ENCODE results near the gene SAP130. TPM values are rescaled to one million over a fixed set of nuclear protein-coding genes. Genes with fewer than 3 reads are reported as not detected.
A peak's percentile ranks its signal among the peaks of the same experiment; 100 is the strongest.

The SAP130 gene
- total and polyA plus RNA-seq, 2 of the 8 experiments (the other 6 are each of a cell fraction or from before 2014, with no cell fraction given), result 51.4 to 54.3 TPM

DNA sequence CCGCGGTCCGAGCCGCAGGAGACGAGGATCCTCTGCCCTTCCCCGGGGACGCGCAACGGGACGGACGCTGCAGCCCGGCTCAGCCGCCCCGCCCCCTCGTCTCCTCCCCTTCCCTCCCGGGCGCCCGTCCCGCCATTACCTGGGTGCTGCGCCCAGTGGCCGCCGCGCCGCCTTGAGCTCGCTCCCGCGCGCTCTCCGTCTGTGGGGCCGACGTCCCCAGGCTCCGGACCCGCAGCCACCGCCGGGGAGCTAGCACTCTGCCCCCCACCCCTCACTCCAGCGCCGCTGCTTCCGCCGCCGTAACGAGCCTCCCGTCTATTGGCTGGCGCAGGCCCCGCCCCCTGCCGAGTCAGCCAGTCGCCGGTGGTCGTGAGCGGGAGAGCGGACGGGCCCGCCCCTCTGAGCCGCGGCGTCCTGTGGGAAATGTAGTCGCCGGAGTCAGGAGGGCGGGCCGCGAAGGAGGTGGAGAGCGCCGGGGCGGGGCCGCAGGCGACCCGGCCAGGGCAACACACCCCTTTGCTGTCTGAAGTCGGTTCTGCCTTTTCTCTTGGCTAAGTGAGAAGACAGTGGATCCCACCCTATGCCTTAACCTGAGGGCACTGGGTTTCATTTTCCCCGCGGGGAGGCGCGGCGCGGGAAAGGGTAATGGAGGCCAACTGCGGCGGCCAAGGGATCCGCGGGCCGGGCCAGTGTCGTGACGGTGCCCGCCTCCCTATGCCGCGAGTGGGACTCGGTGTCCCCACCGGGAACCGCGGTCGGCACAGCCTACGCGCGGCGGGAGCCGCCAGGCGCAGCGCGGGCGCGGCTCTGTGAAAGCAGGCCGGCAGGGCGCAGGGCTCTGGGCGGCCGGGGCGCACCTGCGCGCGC lies at the start of gene SAP130 (continued):
- TF ChIP-seq, protein P1, sequence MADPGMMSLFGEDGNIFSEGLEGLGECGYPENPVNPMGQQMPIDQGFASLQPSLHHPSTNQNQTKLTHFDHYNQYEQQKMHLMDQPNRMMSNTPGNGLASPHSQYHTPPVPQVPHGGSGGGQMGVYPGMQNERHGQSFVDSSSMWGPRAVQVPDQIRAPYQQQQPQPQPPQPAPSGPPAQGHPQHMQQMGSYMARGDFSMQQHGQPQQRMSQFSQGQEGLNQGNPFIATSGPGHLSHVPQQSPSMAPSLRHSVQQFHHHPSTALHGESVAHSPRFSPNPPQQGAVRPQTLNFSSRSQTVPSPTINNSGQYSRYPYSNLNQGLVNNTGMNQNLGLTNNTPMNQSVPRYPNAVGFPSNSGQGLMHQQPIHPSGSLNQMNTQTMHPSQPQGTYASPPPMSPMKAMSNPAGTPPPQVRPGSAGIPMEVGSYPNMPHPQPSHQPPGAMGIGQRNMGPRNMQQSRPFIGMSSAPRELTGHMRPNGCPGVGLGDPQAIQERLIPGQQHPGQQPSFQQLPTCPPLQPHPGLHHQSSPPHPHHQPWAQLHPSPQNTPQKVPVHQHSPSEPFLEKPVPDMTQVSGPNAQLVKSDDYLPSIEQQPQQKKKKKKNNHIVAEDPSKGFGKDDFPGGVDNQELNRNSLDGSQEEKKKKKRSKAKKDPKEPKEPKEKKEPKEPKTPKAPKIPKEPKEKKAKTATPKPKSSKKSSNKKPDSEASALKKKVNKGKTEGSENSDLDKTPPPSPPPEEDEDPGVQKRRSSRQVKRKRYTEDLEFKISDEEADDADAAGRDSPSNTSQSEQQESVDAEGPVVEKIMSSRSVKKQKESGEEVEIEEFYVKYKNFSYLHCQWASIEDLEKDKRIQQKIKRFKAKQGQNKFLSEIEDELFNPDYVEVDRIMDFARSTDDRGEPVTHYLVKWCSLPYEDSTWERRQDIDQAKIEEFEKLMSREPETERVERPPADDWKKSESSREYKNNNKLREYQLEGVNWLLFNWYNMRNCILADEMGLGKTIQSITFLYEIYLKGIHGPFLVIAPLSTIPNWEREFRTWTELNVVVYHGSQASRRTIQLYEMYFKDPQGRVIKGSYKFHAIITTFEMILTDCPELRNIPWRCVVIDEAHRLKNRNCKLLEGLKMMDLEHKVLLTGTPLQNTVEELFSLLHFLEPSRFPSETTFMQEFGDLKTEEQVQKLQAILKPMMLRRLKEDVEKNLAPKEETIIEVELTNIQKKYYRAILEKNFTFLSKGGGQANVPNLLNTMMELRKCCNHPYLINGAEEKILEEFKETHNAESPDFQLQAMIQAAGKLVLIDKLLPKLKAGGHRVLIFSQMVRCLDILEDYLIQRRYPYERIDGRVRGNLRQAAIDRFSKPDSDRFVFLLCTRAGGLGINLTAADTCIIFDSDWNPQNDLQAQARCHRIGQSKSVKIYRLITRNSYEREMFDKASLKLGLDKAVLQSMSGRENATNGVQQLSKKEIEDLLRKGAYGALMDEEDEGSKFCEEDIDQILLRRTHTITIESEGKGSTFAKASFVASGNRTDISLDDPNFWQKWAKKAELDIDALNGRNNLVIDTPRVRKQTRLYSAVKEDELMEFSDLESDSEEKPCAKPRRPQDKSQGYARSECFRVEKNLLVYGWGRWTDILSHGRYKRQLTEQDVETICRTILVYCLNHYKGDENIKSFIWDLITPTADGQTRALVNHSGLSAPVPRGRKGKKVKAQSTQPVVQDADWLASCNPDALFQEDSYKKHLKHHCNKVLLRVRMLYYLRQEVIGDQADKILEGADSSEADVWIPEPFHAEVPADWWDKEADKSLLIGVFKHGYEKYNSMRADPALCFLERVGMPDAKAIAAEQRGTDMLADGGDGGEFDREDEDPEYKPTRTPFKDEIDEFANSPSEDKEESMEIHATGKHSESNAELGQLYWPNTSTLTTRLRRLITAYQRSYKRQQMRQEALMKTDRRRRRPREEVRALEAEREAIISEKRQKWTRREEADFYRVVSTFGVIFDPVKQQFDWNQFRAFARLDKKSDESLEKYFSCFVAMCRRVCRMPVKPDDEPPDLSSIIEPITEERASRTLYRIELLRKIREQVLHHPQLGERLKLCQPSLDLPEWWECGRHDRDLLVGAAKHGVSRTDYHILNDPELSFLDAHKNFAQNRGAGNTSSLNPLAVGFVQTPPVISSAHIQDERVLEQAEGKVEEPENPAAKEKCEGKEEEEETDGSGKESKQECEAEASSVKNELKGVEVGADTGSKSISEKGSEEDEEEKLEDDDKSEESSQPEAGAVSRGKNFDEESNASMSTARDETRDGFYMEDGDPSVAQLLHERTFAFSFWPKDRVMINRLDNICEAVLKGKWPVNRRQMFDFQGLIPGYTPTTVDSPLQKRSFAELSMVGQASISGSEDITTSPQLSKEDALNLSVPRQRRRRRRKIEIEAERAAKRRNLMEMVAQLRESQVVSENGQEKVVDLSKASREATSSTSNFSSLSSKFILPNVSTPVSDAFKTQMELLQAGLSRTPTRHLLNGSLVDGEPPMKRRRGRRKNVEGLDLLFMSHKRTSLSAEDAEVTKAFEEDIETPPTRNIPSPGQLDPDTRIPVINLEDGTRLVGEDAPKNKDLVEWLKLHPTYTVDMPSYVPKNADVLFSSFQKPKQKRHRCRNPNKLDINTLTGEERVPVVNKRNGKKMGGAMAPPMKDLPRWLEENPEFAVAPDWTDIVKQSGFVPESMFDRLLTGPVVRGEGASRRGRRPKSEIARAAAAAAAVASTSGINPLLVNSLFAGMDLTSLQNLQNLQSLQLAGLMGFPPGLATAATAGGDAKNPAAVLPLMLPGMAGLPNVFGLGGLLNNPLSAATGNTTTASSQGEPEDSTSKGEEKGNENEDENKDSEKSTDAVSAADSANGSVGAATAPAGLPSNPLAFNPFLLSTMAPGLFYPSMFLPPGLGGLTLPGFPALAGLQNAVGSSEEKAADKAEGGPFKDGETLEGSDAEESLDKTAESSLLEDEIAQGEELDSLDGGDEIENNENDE (IDR thresholded peaks at IDR 0.05; ENCODE audit: insufficient replicate concordance, low read length), result no peak
- TF ChIP-seq MAFK (IDR thresholded peaks at IDR 0.05; ENCODE audit: low read depth, low read length), result no peak
- TF ChIP-seq YY1 (IDR thresholded peaks at IDR 0.05; ENCODE audit: low read depth, low read length), result no peak
- TF ChIP-seq CBX8 (IDR thresholded peaks at IDR 0.05; ENCODE audit: borderline replicate concordance, low read depth, low read length), result no peak
- no peak for TF ChIP-seq NANOG (IDR thresholded peaks at IDR 0.05; ENCODE audit: insufficient read depth, low read depth, low read length, poor library complexity, severe bottlenecking)
- TF ChIP-seq TAF1 (IDR thresholded peaks at IDR 0.05; ENCODE audit: low read depth, low read length), result no peak; the same call in 1 of the 2 replicates
- TF ChIP-seq GABPA (IDR thresholded peaks at IDR 0.05; ENCODE audit: borderline replicate concordance, insufficient read depth, low read length), result no peak
- peak; percentile 54 for TF ChIP-seq ASH2L (IDR thresholded peaks at IDR 0.05; ENCODE audit: low read length)
- no peak for TF ChIP-seq JUND (IDR thresholded peaks at IDR 0.05; ENCODE audit: low read length)

Measured in H1 (cell line).